MCF 10A (cell line): Measurements from ENCODE around the gene FOLR2. TPM values are rescaled to one million over a fixed set of nuclear protein-coding genes. Genes with fewer than 3 reads are reported as not detected.
A peak's percentile ranks its signal among the peaks of the same experiment; 100 is the strongest.

Experiments used
- BruUV-seq: library from RNA; stranded (reverse); fragments of 400-500 nt; replicated peaks from 2 replicates; lab custom pipeline; 2021; lab: Mats Ljungman, UMichigan
- CTCF ChIA-PET: fragments of 300-600 bp; sonication (Branson Sonifier 250); formaldehyde crosslinking; extraction: SDS; loops from one replicate; lab custom pipeline; 2021; ENCODE audit warnings: antibody characterized with exemption, inconsistent platforms; lab: Yijun Ruan, JAX
- POLR2A ChIA-PET: fragments of 300-600, 350-650 bp; sonication (Branson Sonifier 250); formaldehyde crosslinking; extraction: SDS; loops from one replicate; lab custom pipeline; 2020; ENCODE audit warnings: antibody characterized with exemption, inconsistent platforms; lab: Yijun Ruan, JAX
- DNase-seq: peaks from one replicate; pipeline ENCODE4 v3.0.0-alpha.2; 2018; ENCODE audit not compliant: unreplicated experiment
- H3K27ac Mint-ChIP-seq: one replicate; pipeline ENCODE4 v1.8.0; 2022; ENCODE audit warnings: mild to moderate bottlenecking, low read depth, mixed read lengths; ENCODE audit not compliant: unreplicated experiment
- H3K27me3 Mint-ChIP-seq: one replicate; pipeline ENCODE4 v1.8.0; 2022; ENCODE audit warnings: mixed read lengths; ENCODE audit not compliant: insufficient read depth, unreplicated experiment
- H3K36me3 Mint-ChIP-seq: one replicate; pipeline ENCODE4 v1.8.0; 2022; ENCODE audit warnings: mild to moderate bottlenecking, moderate library complexity, mixed read lengths; ENCODE audit not compliant: insufficient read depth, unreplicated experiment
- H3K4me1 Mint-ChIP-seq: one replicate; pipeline ENCODE4 v1.8.0; 2022; ENCODE audit warnings: mixed read lengths; ENCODE audit not compliant: insufficient read depth, unreplicated experiment
- H3K4me3 Mint-ChIP-seq: one replicate; pipeline ENCODE4 v1.8.0; 2022; ENCODE audit warnings: mild to moderate bottlenecking, moderate library complexity, mixed read lengths; ENCODE audit not compliant: unreplicated experiment
- H3K9me3 Mint-ChIP-seq: one replicate; pipeline ENCODE4 v1.8.0; 2022; ENCODE audit warnings: mixed read lengths; ENCODE audit not compliant: unreplicated experiment
- CTCF ChIP-seq: fragments of 200-600 bp; IDR thresholded peaks from one replicate; pipeline ENCODE4 v1.8.0; 2022; ENCODE audit warnings: antibody characterized with exemption, mild to moderate bottlenecking; ENCODE audit not compliant: unreplicated experiment
- intact Hi-C: fragments of 100-400 bp; cut with micrococcal nuclease; formaldehyde crosslinking; loops from 2 replicates; pipeline ENCODE4 v1.14.1; 2022
- total RNA-seq: library from RNA; stranded (reverse); gene quantifications from 2 replicates; pipeline ENCODE4 v1.2.3, GENCODE V29; 2022

Gene FOLR2
- total RNA-seq, 1 experiment from 2014 or later, result not detected

GRCh38 chr11:72238492-72239312 lies 22.1 kb downstream of the FOLR2 start:
- BruUV-seq, result TSS peak; percentile 18
- Mint-ChIP-seq H3K27ac (no peak overlapping the region), H3K27me3 (no peaks in the 10 kb centered on the region), H3K4me3 (no peak overlapping the region), H3K4me1 (peaks cover 9% of the 10 kb centered on the region), H3K36me3 (peaks cover 44% of the 10 kb centered on the region), H3K9me3 (no peaks in the 10 kb centered on the region)
- intact Hi-C loops, result loop anchor here (2.0 to 5.0 kb wide), 2 partner anchors 214 to 261 kb away; no protein-coding TSS in a partner anchor
- CTCF ChIA-PET, result interaction anchor here (0.6 to 3.6 kb wide), 9 partner anchors 8 to 261 kb away, joined by 3 to 12 read pairs (median 4); no protein-coding TSS in a partner anchor
- TF ChIP-seq CTCF, result peak; percentile 5
- POLR2A ChIA-PET, result interaction anchor here (0.6 to 1.0 kb wide), 3 partner anchors 13 to 214 kb away, joined by 3 to 7 read pairs (median 3); no protein-coding TSS in a partner anchor
- DNase-seq, result no peak

GRCh38 chr11:72239313-72239848 lies 22.8 kb downstream of the FOLR2 start:
- ChIA-PET CTCF (interaction anchor here (1.2 kb wide), 1 partner anchor 13 kb away, joined by 4 read pairs; no protein-coding TSS in a partner anchor), POLR2A (no interaction called here)
- peaks cover 38% of the 10 kb centered on the region for H3K36me3 Mint-ChIP-seq
- no TSS peak for BruUV-seq
- no peaks in the 10 kb centered on the region for H3K27me3 Mint-ChIP-seq
- intact Hi-C loops, result loop anchor here (2.0 to 5.0 kb wide), 2 partner anchors 215 to 262 kb away; no protein-coding TSS in a partner anchor
- peak overlapping the region; percentile 22 for H3K4me3 Mint-ChIP-seq
- TF ChIP-seq CTCF, result no peak
- no peaks in the 10 kb centered on the region for H3K9me3 Mint-ChIP-seq
- peak; percentile 29 for DNase-seq
- H3K27ac Mint-ChIP-seq, result no peak overlapping the region
- H3K4me1 Mint-ChIP-seq, result peaks cover 9% of the 10 kb centered on the region

GRCh38 chr11:72239849-72240460 lies 23.4 kb downstream of the FOLR2 start:
- no peak for TF ChIP-seq CTCF
- Mint-ChIP-seq H3K9me3 (no peaks in the 10 kb centered on the region), H3K4me1 (peaks cover 9% of the 10 kb centered on the region), H3K4me3 (peak overlapping the region; percentile 61), H3K27ac (no peak overlapping the region), H3K36me3 (peaks cover 33% of the 10 kb centered on the region), H3K27me3 (no peaks in the 10 kb centered on the region)
- DNase-seq, result no peak
- BruUV-seq, result no TSS peak
- ChIA-PET POLR2A (interaction anchor here (0.8 to 0.9 kb wide), 2 partner anchors 16 to 28 kb away, joined by 3 read pairs; no protein-coding TSS in a partner anchor), CTCF (interaction anchor here (0.5 to 1.2 kb wide), 4 partner anchors 12 to 234 kb away, joined by 3 to 4 read pairs (median 3); no protein-coding TSS in a partner anchor)
- intact Hi-C loops, result loop anchor here (2.0 to 5.0 kb wide), 2 partner anchors 215 to 263 kb away; no protein-coding TSS in a partner anchor
